GM18499 (cell line): ENCODE measurements around the gene GRIP2.

Source experiments
- ATAC-seq: cut with Tn5 transposase; IDR thresholded peaks from one replicate; pipeline ENCODE4 v1.9.1; 2021; ENCODE audit warnings: moderate number of reproducible peaks; ENCODE audit not compliant: insufficient read depth, unreplicated experiment

Gene GRIP2

GRCh38 chr3:14562121-14562890 is 22.2 kb upstream of the GRIP2 start:
- ATAC-seq, result no peak

- no peak for ATAC-seq
These were observed 21.2 kb upstream of the GRIP2 start for GRCh38 chr3:14561051-14561960.

GRCh38 chr3:14560110-14560509 is 20.0 kb upstream of the GRIP2 start:
- ATAC-seq, result no peak

- no peak for ATAC-seq
These were observed 17.9 kb upstream of the GRIP2 start for GRCh38 chr3:14558029-14558428.

- no peak for ATAC-seq
These were observed 15.7 kb upstream of the GRIP2 start for GRCh38 chr3:14555835-14556234.

DNA sequence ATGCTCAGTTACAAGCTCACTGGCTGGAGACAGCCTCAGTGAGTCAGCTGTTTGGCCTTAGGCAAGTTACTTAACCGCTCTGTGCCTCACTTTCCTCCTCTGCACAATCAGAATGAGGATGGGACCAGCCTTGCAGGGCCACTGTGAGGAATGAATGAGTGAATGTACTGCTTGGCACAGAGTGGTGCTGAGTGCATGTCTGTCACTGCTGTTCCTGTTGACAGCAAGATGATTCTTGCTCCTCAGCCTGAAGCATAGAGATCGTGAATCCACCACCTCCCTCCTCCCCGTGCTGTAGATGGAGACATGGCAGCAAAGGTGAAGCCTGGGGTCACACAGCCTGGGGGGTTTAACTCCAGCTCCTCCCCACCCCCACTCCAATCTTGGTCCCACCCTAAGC is 14.6 kb upstream of the GRIP2 start:
- ATAC-seq, result no peak

DNA sequence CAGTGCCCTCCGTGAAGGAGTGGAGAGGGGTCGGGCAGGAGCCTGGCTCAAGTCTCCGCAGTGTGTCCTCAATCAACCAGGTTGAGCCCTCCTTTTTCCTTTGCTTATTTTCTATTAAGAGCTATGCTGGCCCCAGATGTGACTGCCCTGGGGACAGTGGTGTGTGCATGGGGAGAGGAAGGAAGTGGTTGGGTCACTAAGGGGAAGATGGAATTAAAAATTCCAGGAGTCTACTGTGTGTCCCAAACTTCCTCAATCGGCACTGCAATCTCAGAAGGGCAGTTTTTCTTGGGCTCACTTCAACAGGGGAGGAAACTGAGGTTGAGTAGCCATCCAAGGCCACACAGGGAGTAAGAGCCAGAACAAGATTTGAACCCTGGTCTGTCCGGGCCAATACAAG is 13.7 kb upstream of the GRIP2 start:
- ATAC-seq, result no peak

GRCh38 chr3:14552717-14553116 is 12.6 kb upstream of the GRIP2 start:
- ATAC-seq, result no peak

DNA sequence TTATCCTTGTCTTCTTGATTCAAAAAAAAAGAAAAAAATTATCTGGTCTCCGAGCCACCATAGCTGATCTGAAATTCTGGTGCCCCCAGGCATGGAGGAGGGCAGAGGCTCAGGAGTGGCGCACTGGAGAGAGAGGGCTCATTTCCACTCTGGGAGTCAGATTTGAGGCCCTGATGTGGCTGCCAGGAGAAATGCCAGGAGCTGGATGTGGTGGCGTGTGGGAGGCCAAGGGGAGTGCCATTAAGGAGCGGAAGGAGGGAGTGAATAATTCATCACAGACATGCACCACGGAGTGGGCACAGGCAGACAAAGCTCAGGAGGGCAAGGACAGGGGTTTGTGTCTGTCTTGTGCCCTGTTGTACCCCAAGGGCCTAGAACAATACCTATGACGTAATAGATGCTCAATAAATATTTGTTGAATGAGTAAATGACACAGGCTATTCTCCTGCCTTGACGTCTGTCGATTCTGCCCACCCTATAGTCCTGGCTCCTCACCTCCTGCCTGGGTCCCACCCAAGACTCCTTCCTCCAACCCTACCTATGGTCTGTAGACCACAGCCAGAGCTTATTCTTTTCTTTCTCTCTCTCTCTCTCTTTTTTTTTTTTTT is 12.0 kb upstream of the GRIP2 start:
- no peak for ATAC-seq

DNA sequence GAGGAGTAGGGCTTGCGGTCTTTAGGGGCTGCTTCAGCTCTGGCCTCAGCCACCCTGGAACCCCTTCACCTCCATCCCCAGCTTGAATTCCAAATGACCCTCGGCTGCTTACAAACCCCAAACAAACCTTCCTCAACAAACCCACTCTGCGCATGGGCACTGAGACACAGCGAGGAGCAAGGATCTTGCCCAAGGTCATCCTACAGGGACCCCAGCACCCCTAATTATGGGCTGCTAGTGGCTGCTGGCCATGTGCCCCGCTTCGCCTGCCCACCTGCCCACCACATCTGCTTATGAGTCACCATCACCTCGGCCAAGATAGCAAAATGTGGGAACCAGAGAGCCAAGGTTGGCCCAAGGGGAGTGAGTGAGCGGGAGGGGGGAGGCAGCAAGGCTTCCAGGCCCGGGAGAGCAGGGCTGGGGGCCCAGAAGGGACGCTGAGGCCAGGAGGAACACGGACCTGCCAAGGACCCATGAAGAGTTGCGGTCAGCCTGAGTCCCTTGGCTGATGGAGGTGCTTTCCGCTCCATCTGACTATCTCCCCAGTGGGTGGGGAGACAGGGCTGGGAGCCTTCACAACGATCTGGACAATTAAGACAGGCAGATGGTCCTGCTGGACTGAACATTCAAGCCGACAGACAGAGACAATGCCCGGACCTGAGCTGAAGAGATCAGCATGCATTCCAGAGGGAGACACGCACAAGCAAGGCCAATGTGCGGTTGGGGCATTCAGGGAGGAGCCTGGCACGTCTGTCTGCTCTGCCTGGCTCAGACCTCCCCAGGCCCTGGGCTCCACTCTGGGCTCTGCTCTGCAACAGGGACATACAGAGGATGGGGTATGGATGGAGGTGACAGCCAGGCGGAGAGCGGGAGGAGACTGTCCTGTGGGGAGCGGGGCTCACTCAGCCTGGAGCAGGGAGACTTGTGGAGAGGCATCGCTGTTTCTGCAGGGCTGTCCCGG is 10.8 kb upstream of the GRIP2 start:
- no peak for ATAC-seq

DNA sequence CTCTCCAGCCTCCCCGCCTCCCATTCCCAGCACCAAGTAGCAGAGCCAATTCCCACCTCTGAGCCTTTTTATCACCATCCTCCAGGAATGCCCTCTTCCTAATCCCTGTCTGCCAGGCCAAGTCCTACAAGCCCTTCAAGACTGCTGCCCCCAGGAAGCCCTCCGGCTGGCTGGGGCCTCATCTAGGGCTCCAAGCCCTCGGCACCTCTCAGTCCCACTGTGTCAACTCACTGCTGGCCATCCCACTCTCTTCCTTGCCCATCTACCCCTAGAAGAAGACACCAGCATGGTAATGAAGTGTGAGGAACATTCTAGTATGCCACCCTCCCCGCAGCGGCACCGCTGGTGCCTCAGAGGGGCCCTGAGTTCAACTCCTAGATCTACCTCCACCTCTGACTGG is 10.0 kb upstream of the GRIP2 start:
- no peak for ATAC-seq

DNA sequence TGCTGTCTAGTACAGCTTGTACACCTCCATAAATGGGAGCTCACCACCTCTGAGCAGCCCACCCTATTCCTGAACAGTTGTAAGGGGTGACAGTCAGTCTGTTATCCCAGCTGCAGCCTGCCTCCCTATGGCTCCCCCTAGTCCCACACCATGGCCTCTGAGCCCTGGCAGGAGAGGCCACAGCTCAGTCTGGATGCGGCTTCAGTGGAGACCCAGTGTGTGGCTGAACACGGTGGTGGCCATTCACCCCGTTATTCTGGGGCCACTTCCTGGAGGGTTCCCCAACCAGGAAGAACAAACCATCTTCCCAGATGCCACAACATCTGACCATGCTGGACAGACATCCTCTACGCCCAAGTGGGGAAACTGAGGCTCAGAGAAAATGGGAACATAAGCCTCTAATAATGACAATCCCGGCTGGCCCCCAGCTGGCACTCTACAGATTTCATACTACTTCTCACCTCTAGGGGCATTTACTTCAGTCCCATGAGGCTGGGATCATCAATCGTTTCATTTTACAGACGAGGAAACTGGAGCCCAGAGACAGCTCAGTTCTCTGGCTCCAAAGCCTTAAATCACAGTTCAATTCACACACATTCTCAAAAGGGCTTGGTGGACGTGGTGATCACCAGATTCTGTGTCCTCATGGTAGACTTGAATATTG is 9.2 kb upstream of the GRIP2 start:
- ATAC-seq, result no peak

GRCh38 chr3:14548321-14548729 is 8.2 kb upstream of the GRIP2 start:
- no peak for ATAC-seq

DNA sequence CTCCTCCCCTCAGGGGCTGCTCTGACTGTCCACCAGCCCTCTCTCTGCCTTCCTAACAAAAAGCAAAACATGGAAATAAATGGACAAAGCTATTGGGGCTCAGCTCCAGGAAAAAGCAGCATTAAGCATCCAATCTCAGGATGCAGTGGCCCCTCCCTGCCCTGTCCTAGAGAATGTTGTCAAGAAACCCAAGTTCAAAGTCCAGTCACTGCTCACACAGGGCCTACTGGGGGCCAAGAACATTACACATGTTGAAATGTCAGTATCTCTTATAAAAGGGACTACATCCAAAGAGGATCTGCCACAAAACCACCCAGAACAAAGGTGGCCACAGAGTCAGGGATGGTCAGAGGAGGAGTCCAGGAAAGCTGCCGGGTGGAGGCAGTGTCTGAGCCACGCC is 7.6 kb upstream of the GRIP2 start:
- no peak for ATAC-seq

GRCh38 chr3:14546041-14546440 is 5.9 kb upstream of the GRIP2 start:
- ATAC-seq, result no peak

DNA sequence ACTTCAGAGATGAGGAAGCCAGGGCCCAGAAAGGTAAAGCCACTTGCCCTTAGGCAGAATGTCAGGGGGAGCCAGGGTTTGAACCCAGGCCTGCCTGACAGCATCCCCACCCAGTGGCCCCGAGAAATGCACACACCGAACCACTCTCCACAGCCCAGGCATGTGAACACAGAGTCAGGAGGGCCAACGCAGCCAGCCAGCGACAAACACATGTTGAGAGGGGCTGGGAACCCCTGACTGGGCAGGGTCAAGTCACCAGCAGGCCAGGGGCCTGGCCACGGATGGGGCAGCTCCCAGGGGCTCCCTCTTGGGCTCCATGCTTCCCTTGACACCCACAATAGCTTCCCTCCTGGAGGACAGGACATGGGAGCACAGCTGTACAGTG is 5.1 kb upstream of the GRIP2 start:
- no peak for ATAC-seq

- ATAC-seq, result no peak
These were observed 4.4 kb upstream of the GRIP2 start for GRCh38 chr3:14544282-14545250.

DNA sequence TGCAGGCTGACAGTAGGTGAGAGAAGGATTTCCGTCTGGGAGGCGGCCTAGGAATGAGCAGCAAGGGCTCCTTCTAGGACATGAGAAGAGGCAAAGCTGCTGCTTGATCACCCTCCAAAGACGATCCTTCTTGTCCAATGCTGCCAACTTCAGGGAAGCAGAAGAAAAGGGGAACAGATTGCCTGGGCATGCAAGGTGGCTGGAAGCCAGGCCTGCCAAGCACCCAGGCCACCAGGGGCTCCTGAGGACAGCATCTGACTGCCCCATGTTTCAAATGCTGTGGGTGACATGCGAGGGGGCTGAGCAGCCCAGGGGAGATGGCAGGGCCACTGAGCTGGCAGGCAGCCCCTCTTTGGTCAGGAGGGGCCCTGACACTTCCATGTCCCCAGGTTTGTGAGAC is 3.3 kb upstream of the GRIP2 start:
- ATAC-seq, result no peak
